IMR-90 (cell line): ENCODE results near the gene OR2V2. TPM values are rescaled to one million over a fixed set of nuclear protein-coding genes. Genes with fewer than 3 reads are reported as not detected.
A peak's percentile ranks its signal among the peaks of the same experiment; 100 is the strongest.

Experiments
- ATAC-seq: fragments of 200-7000 bp; cut with Tn5 transposase; 2 replicates; pipeline ENCODE4 v1.9.1; 2020; ENCODE audit warnings: low read depth, mild to moderate bottlenecking, moderate library complexity
- BruUV-seq: library from RNA; stranded (reverse); fragments of 400-500 nt; replicated peaks from 2 replicates; lab custom pipeline; 2021; lab: Mats Ljungman, UMichigan
- CTCF ChIA-PET: fragments of 300-600 bp; formaldehyde crosslinking; extraction: SDS; loops from one replicate; lab custom pipeline; 2021; ENCODE audit warnings: antibody characterized with exemption; lab: Yijun Ruan, JAX
- POLR2A ChIA-PET: fragments of 300-600 bp; sonication (Branson Sonifier 250); formaldehyde crosslinking; loops from one replicate; lab custom pipeline; 2022; ENCODE audit warnings: antibody characterized with exemption; ENCODE audit not compliant: unreplicated experiment; lab: Charles Lee
- DNase-seq: peaks from one replicate; pipeline ENCODE4 v3.0.0; 2013
- H2AFZ ChIP-seq: replicated peaks from 2 replicates; pipeline ENCODE3; 2013; ENCODE audit warnings: low read length, mild to moderate bottlenecking; ENCODE audit not compliant: poor library complexity
- H2AK5ac ChIP-seq: 2 replicates; pipeline ENCODE4 v1.6.1; 2013; ENCODE audit warnings: low read depth, low read length, inconsistent platforms
- H2AK9ac ChIP-seq: replicated peaks from 2 replicates; pipeline ENCODE3; 2013; ENCODE audit warnings: mild to moderate bottlenecking, low read depth, low read length, moderate library complexity; ENCODE audit not compliant: poor library complexity
- H2BK120ac ChIP-seq: 2 replicates; pipeline ENCODE4 v1.6.1; 2013; ENCODE audit warnings: low read depth, low read length, inconsistent platforms
- H2BK15ac ChIP-seq: 3 replicates; pipeline ENCODE4 v1.6.1; 2013; ENCODE audit warnings: low read depth, low read length, inconsistent platforms
- H2BK20ac ChIP-seq: 2 replicates; pipeline ENCODE4 v1.6.1; 2013; ENCODE audit warnings: low read depth, mild to moderate bottlenecking, inconsistent platforms, low read length, moderate library complexity
- H2BK5ac ChIP-seq: 2 replicates; pipeline ENCODE4 v1.6.1; 2013; ENCODE audit warnings: mild to moderate bottlenecking, low read depth, low read length, inconsistent platforms; ENCODE audit not compliant: poor library complexity, severe bottlenecking
- H3K14ac ChIP-seq: replicated peaks from 2 replicates; pipeline ENCODE4 v1.6.1; 2013; ENCODE audit warnings: low read depth, low read length, inconsistent platforms
- H3K18ac ChIP-seq: 2 replicates; pipeline ENCODE4 v1.6.1; 2013; ENCODE audit warnings: low read depth, low read length, control low read depth
- H3K23ac ChIP-seq: 2 replicates; pipeline ENCODE4 v1.6.1; 2013; ENCODE audit warnings: low read depth, low read length, inconsistent platforms
- H3K27ac ChIP-seq: 2 replicates; pipeline ENCODE4 v1.5.1; 2013; ENCODE audit warnings: mild to moderate bottlenecking, control low read depth, low read length; ENCODE audit not compliant: insufficient read depth
- H3K27me3 ChIP-seq: 2 replicates; pipeline ENCODE4 v1.6.1; 2013; ENCODE audit warnings: low read length; ENCODE audit not compliant: control insufficient read depth, insufficient read depth
- H3K36me3 ChIP-seq: 2 replicates; pipeline ENCODE4 v1.6.1; 2013; ENCODE audit warnings: low read length, mixed read lengths; ENCODE audit not compliant: control insufficient read depth, insufficient read depth
- H3K4ac ChIP-seq: 2 replicates; pipeline ENCODE4 v1.6.1; 2013; ENCODE audit warnings: low read depth, low read length, inconsistent platforms
- H3K4me1 ChIP-seq: 2 replicates; pipeline ENCODE4 v1.6.1; 2013; ENCODE audit warnings: low read length, mixed read lengths; ENCODE audit not compliant: control insufficient read depth, insufficient read depth
- H3K4me2 ChIP-seq: 2 replicates; pipeline ENCODE4 v1.6.1; 2013; ENCODE audit warnings: low read depth, mild to moderate bottlenecking, control low read depth, low read length, moderate library complexity
- H3K4me3 ChIP-seq: 2 replicates; pipeline ENCODE4 v1.5.1; 2013; ENCODE audit warnings: low read depth, mild to moderate bottlenecking, control low read depth, low read length, moderate library complexity; ENCODE audit not compliant: insufficient read depth
- H3K56ac ChIP-seq: 2 replicates; pipeline ENCODE4 v1.6.1; 2013; ENCODE audit warnings: low read length, inconsistent platforms; ENCODE audit not compliant: insufficient read depth; ENCODE audit errors: extremely low read depth
- H3K79me1 ChIP-seq, 2 experiments: 2 replicates each; pipeline ENCODE4 v1.6.1; 2013; ENCODE audit warnings: low read length in 2 of 2, inconsistent platforms in 1 of 2, low read depth in 1 of 2
- H3K9ac ChIP-seq: 2 replicates; pipeline ENCODE4 v1.6.1; 2013; ENCODE audit warnings: low read depth, low read length, control low read depth
- H3K9me1 ChIP-seq: 2 replicates; pipeline ENCODE4 v1.6.1; 2013; ENCODE audit warnings: low read length, inconsistent platforms; ENCODE audit not compliant: insufficient read depth
- H3K9me3 ChIP-seq: 2 replicates; pipeline ENCODE4 v1.6.1; 2013; ENCODE audit warnings: low read length; ENCODE audit not compliant: control insufficient read depth, insufficient read depth
- H4K20me1 ChIP-seq: 2 replicates; pipeline ENCODE4 v1.6.1; 2013; ENCODE audit warnings: low read length, inconsistent platforms; ENCODE audit not compliant: insufficient read depth
- H4K5ac ChIP-seq: 2 replicates; pipeline ENCODE4 v1.6.1; 2013; ENCODE audit warnings: mild to moderate bottlenecking, low read depth, low read length, control low read depth
- H4K8ac ChIP-seq, 2 experiments: 2 replicates each; pipeline ENCODE4 v1.6.1; 2013; ENCODE audit warnings: low read depth in 2 of 2, low read length in 2 of 2, control low read depth in 1 of 2, inconsistent platforms in 1 of 2
- H4K91ac ChIP-seq: 2 replicates; pipeline ENCODE4 v1.6.1; 2013; ENCODE audit warnings: low read depth, low read length, inconsistent platforms; ENCODE audit not compliant: insufficient read depth
- BHLHE40 ChIP-seq: fragments of 150-350 bp; IDR thresholded peaks from 2 replicates; pipeline ENCODE4 v1.6.1; 2016; ENCODE audit warnings: mild to moderate bottlenecking, low read depth, low read length
- CHD1 ChIP-seq: IDR thresholded peaks from 2 replicates; pipeline ENCODE4 v1.6.1; 2012; ENCODE audit warnings: low read depth, low read length, improper control_type of control experiment
- CTCF ChIP-seq: conservative IDR thresholded peaks from 2 replicates; pipeline ENCODE4 v1.5.1; 2012; ENCODE audit warnings: mild to moderate bottlenecking, low read depth, low read length, improper control_type of control experiment
- ELK1 ChIP-seq: fragments of 150-350 bp; IDR thresholded peaks from 2 replicates; pipeline ENCODE4 v1.6.1; 2016; ENCODE audit warnings: low read depth, mild to moderate bottlenecking, low read length, moderate library complexity, borderline replicate concordance
- FOS ChIP-seq: fragments of 150-350 bp; IDR thresholded peaks from 2 replicates; pipeline ENCODE4 v1.6.1; 2016; ENCODE audit warnings: low read depth, low read length
- MAZ ChIP-seq: IDR thresholded peaks from 2 replicates; pipeline ENCODE4 v1.6.1; 2012; ENCODE audit warnings: low read depth, mild to moderate bottlenecking, low read length, improper control_type of control experiment, moderate library complexity, borderline replicate concordance
- NFE2L2 ChIP-seq: fragments of 150-350 bp; IDR thresholded peaks from 2 replicates; pipeline ENCODE4 v1.6.1; 2016; ENCODE audit warnings: low read depth, mild to moderate bottlenecking, low read length
- POLR2A ChIP-seq: IDR thresholded peaks from 2 replicates; pipeline ENCODE4 v1.6.1; 2012; ENCODE audit warnings: mild to moderate bottlenecking, low read depth, low read length
- RCOR1 ChIP-seq: IDR thresholded peaks from 2 replicates; pipeline ENCODE4 v1.6.1; 2012; ENCODE audit warnings: mild to moderate bottlenecking, low read length, improper control_type of control experiment; ENCODE audit not compliant: insufficient replicate concordance
- SMC3 ChIP-seq: fragments of 150-350 bp; IDR thresholded peaks from 2 replicates; pipeline ENCODE4 v1.6.1; 2016; ENCODE audit warnings: low read depth, mild to moderate bottlenecking, antibody characterized with exemption, low read length, moderate library complexity
- USF2 ChIP-seq: fragments of 150-350 bp; IDR thresholded peaks from 2 replicates; pipeline ENCODE4 v1.6.1; 2017; ENCODE audit warnings: mild to moderate bottlenecking, antibody characterized with exemption, low read length, low read depth
- WGBS, 2 experiments: methylation state at CpG; one replicate each; pipeline versions ENCODE4 v1.1.5 to v1.1.7; 2013; ENCODE audit warnings: missing lambda C conversion rate in 2 of 2; ENCODE audit not compliant: insufficient read length in 1 of 2; ENCODE audit errors: extremely low coverage in 2 of 2; 5-methylcytosine and 5-hydroxymethylcytosine counted together
- dilution Hi-C: fragments of 300-500 bp; cut with HindIII; formaldehyde crosslinking; loops from one replicate; pipeline ENCODE4 v1.14.3; 2018; ENCODE audit warnings: low sequenced_read_pairs; ENCODE audit not compliant: unreplicated experiment
- in situ Hi-C: fragments of 300-500 bp; cut with MboI; formaldehyde crosslinking; loops from 3 replicates; pipeline ENCODE4 v1.14.3; 2019; ENCODE audit warnings: low sequenced_read_pairs, inconsistent platforms, mixed read lengths
- intact Hi-C: fragments of 100-400 bp; cut with micrococcal nuclease; formaldehyde crosslinking; loops from 2 replicates; pipeline ENCODE4 v1.10.0; 2022
- polyA plus RNA-seq, 3 experiments: library from polyadenylated mRNA; depleted of rRNA; stranded (reverse); fragments of >200 nt; gene quantifications; 2 replicates each; pipeline ENCODE4 v1.2.3, GENCODE V29; 2012; ENCODE audit warnings: low replicate concordance in 1 of 3
- total RNA-seq: library from RNA; depleted of rRNA; stranded (reverse); fragments of >200 nt; gene quantifications from 2 replicates; pipeline ENCODE4 v1.2.3, GENCODE V29; 2012

OR2V2 gene
- total and polyA plus RNA-seq, 2 of the 4 experiments (the other 2 are of a cell fraction), result not detected

- H2BK20ac ChIP-seq, result no peak within 1 kb of the TSS
- POLR2A ChIA-PET, result no interaction called here
- ATAC-seq (no peak), DNase-seq (no peak)
- no peaks in the 10 kb centered on the region for H3K4me1 ChIP-seq
- CTCF ChIA-PET, result no interaction called here
- H3K4ac ChIP-seq, result no peak within 1 kb of the TSS
- dilution Hi-C loops, result no loop called here
- no peak within 1 kb of the TSS for H3K4me3 ChIP-seq
- WGBS, 2 experiments, result 60% methylated on average over 2 of the region's 14 CpGs; no CpG with 5 or more reads in 1 of the 2 experiments
- peaks cover 4% of the 10 kb centered on the region; the same call in 1 of the 2 replicates for H3K27me3 ChIP-seq
- H3K18ac ChIP-seq, result no peak within 1 kb of the TSS
- in situ Hi-C loops, result no loop called here
- H3K79me1 ChIP-seq, result no peaks in the 10 kb centered on the region
- intact Hi-C loops, result no loop called here
- H3K36me3 ChIP-seq, result no peaks in the 10 kb centered on the region
- no peak within 1 kb of the TSS for H3K9ac ChIP-seq
- no peak within 1 kb of the TSS for H3K27ac ChIP-seq
- H3K56ac ChIP-seq, result no peak within 1 kb of the TSS
- H3K9me3 ChIP-seq, result no peaks in the 10 kb centered on the region
- no peaks in the 10 kb centered on the region for H4K20me1 ChIP-seq
- no peak within 1 kb of the TSS for H3K14ac ChIP-seq
- H2BK120ac ChIP-seq, result no peak within 1 kb of the TSS
- no peak within 1 kb of the TSS for H2AK9ac ChIP-seq
- no peak within 1 kb of the TSS for H4K5ac ChIP-seq
- H2AFZ ChIP-seq, result peak within 1 kb of the TSS; percentile 58
- H4K91ac ChIP-seq, result no peak within 1 kb of the TSS
- no peak within 1 kb of the TSS for H2BK15ac ChIP-seq
- H2BK5ac ChIP-seq, result no peak within 1 kb of the TSS
- no peak within 1 kb of the TSS for H2AK5ac ChIP-seq
- H3K9me1 ChIP-seq, result no peaks in the 10 kb centered on the region
- BruUV-seq, result no TSS peak
- no peak within 1 kb of the TSS for H4K8ac ChIP-seq
- no peak within 1 kb of the TSS for H3K23ac ChIP-seq
- no peak within 1 kb of the TSS for H3K4me2 ChIP-seq
- TF ChIP-seq SMC3 (no peak), BHLHE40 (no peak), CHD1 (no peak), NFE2L2 (no peak), CTCF (no peak), RCOR1 (no peak), MAZ (no peak), POLR2A (no peak), USF2 (no peak), FOS (no peak), ELK1 (no peak)
These were observed 16.4 kb upstream of the OR2V2 start, which contains the start of gene OR2V1 for GRCh38 chr5:181130832-181131496. Gene OR2V1 (minus strand): TSS chr5:181131169. CDS start chr5:181125304, 5,865 bp downstream.
